Fibroblast of skin of abdomen (primary cell): ENCODE results near the gene ERLIN1.

Experiments used
- DNase-seq: peaks from one replicate; pipeline ENCODE4 v3.0.0-alpha.2; 2013

Gene ERLIN1

GRCh38 chr10:100168313-100168643, 17.6 kb downstream of the ERLIN1 start:
- DNase-seq: no peak

GRCh38 chr10:100167553-100168312, 18.1 kb downstream of the ERLIN1 start:
- no peak for DNase-seq

- DNase-seq: no peak
Measured at GRCh38 chr10:100163704-100164621, 21.9 kb downstream of the ERLIN1 start.

GRCh38 chr10:100162696-100163095, 23.1 kb downstream of the ERLIN1 start:
- no peak for DNase-seq

GRCh38 chr10:100158044-100158805, 27.6 kb downstream of the ERLIN1 start:
- no peak for DNase-seq

GRCh38 chr10:100157156-100157555, 28.7 kb downstream of the ERLIN1 start:
- DNase-seq: no peak

GRCh38 chr10:100155936-100156335, 29.9 kb downstream of the ERLIN1 start:
- no peak for DNase-seq

GRCh38 chr10:100154666-100155065, 31.2 kb downstream of the ERLIN1 start:
- no peak for DNase-seq

- DNase-seq: no peak
Measured at GRCh38 chr10:100153239-100153825, 32.5 kb downstream of the ERLIN1 start.

- no peak for DNase-seq
Measured at GRCh38 chr10:100151723-100152300, 34.0 kb downstream of the ERLIN1 start.

GRCh38 chr10:100148353-100149211, 37.2 kb downstream of the ERLIN1 start:
- DNase-seq: peak; percentile 28

- DNase-seq: no peak
Measured at GRCh38 chr10:100146875-100147650, 38.8 kb downstream of the ERLIN1 start.

- DNase-seq: no peak
Measured at GRCh38 chr10:100146398-100146797, 39.4 kb downstream of the ERLIN1 start.

GRCh38 chr10:100143756-100144155, 42.1 kb downstream of the ERLIN1 start:
- DNase-seq: no peak

GRCh38 chr10:100141446-100142087, 44.3 kb downstream of the ERLIN1 start:
- DNase-seq: no peak

- DNase-seq: no peak
Measured at GRCh38 chr10:100140070-100140469, 45.8 kb downstream of the ERLIN1 start.

GRCh38 chr10:100138921-100139496, 46.8 kb downstream of the ERLIN1 start:
- no peak for DNase-seq

GRCh38 chr10:100135486-100135885, 50.3 kb downstream of the ERLIN1 start:
- DNase-seq: no peak

- no peak for DNase-seq
Measured at GRCh38 chr10:100133801-100134200, 52.0 kb downstream of the ERLIN1 start.

GRCh38 chr10:100132427-100132826, 53.4 kb downstream of the ERLIN1 start:
- DNase-seq: no peak
